ENCODE results near the gene SNRNP48.

DNA sequence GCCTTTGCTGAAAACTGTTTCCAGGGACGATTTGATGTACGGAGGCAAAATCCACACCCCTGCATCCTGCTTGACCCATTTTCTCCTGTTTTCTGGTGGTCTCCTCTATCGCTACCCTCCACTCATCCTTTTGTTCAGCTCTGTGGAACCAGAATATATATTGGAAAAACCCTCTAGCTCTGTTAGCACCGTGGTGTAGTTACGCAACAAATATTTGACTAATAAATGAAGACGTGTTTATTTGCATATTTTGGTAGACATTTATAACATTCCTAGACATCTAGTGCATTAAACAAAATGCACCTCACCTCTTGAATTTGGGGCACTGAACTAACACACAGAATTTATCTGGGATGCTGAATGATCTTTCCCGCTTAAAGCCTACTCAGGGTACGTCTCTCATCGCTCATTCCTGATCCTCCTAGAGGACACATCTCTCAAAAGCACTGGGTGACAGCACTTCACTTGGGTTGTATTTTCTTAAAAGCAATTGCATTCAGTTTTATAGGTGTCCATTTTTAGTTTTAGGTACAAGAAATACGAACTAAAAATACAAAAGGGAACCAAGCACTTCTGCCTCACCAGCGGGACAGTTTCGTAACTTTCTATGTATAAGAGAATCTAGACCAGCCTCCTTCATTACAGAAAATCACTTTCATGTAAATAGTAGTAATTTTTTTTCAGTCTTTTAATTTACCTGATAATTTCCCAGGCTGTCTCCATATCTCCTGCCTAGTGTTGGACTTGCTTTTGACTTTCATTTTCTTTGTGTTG is 59.2 kb downstream of the SNRNP48 start:
- TF ChIP-seq, protein P1, sequence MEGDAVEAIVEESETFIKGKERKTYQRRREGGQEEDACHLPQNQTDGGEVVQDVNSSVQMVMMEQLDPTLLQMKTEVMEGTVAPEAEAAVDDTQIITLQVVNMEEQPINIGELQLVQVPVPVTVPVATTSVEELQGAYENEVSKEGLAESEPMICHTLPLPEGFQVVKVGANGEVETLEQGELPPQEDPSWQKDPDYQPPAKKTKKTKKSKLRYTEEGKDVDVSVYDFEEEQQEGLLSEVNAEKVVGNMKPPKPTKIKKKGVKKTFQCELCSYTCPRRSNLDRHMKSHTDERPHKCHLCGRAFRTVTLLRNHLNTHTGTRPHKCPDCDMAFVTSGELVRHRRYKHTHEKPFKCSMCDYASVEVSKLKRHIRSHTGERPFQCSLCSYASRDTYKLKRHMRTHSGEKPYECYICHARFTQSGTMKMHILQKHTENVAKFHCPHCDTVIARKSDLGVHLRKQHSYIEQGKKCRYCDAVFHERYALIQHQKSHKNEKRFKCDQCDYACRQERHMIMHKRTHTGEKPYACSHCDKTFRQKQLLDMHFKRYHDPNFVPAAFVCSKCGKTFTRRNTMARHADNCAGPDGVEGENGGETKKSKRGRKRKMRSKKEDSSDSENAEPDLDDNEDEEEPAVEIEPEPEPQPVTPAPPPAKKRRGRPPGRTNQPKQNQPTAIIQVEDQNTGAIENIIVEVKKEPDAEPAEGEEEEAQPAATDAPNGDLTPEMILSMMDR (IDR thresholded peaks at IDR 0.05; ENCODE audit: insufficient read depth, low read depth, low read length) = no peak
- no peak for TF ChIP-seq EZH2 (IDR thresholded peaks at IDR 0.05; ENCODE audit: insufficient read depth, low read length)
